HG03469 (cell line): ENCODE results near the gene RECQL5.

Experiments used
- ATAC-seq: cut with Tn5 transposase; IDR thresholded peaks from one replicate; pipeline ENCODE4 v1.9.1; 2021; ENCODE audit warnings: mild to moderate bottlenecking, moderate library complexity, moderate number of reproducible peaks; ENCODE audit not compliant: unreplicated experiment

Gene RECQL5

GRCh38 chr17:75619506-75620431 lies 47.2 kb downstream of the RECQL5 start:
- no peak for ATAC-seq

- ATAC-seq = no peak
Observed at GRCh38 chr17:75617675-75618074, 49.3 kb downstream of the RECQL5 start.

- ATAC-seq = no peak
Observed at GRCh38 chr17:75617218-75617617, 49.7 kb downstream of the RECQL5 start.

GRCh38 chr17:75616521-75617122 lies 50.3 kb downstream of the RECQL5 start:
- no peak for ATAC-seq

- no peak for ATAC-seq
Observed at GRCh38 chr17:75615301-75615700, 51.7 kb downstream of the RECQL5 start.

GRCh38 chr17:75614556-75615270 lies 52.2 kb downstream of the RECQL5 start:
- ATAC-seq = no peak

- no peak for ATAC-seq
Observed at GRCh38 chr17:75614006-75614405, 52.9 kb downstream of the RECQL5 start.

- ATAC-seq = no peak
Observed at GRCh38 chr17:75612906-75613626, 53.9 kb downstream of the RECQL5 start.

- no peak for ATAC-seq
Observed at GRCh38 chr17:75611851-75612429, 55.0 kb downstream of the RECQL5 start.

GRCh38 chr17:75610103-75610984 lies 56.6 kb downstream of the RECQL5 start:
- no peak for ATAC-seq

- no peak for ATAC-seq
Observed at GRCh38 chr17:75607086-75607485, 59.9 kb downstream of the RECQL5 start.

- no peak for ATAC-seq
Observed at GRCh38 chr17:75605790-75606189, 61.2 kb downstream of the RECQL5 start.

- no peak for ATAC-seq
Observed at GRCh38 chr17:75604034-75604695, 62.8 kb downstream of the RECQL5 start.

- no peak for ATAC-seq
Observed at GRCh38 chr17:75603123-75603522, 63.8 kb downstream of the RECQL5 start.

- no peak for ATAC-seq
Observed at GRCh38 chr17:75602644-75603043, 64.3 kb downstream of the RECQL5 start.

- no peak for ATAC-seq
Observed at GRCh38 chr17:75601057-75601987, 65.6 kb downstream of the RECQL5 start.

GRCh38 chr17:75596320-75597087 lies 70.5 kb downstream of the RECQL5 start:
- no peak for ATAC-seq
